Calu3 (cell line): Measurements from ENCODE around the gene PRMT5. TPM values are rescaled to one million over a fixed set of nuclear protein-coding genes. Genes with fewer than 3 reads are reported as not detected.

Experiments
- BruUV-seq: library from RNA; stranded (reverse); fragments of 400-500 nt; replicated peaks from 2 replicates; lab custom pipeline; 2021; lab: Mats Ljungman, UMichigan
- CTCF ChIA-PET: fragments of 300-600 bp; sonication (Branson Sonifier 250); formaldehyde crosslinking; loops from one replicate; lab custom pipeline; 2022; ENCODE audit warnings: antibody characterized with exemption; lab: Charles Lee
- DNase-seq: peaks from one replicate; pipeline ENCODE4 v3.0.0; 2022
- H3K27ac Mint-ChIP-seq: one replicate; pipeline ENCODE4 v1.8.0; 2022; ENCODE audit warnings: mixed read lengths; ENCODE audit not compliant: unreplicated experiment
- H3K27me3 Mint-ChIP-seq: one replicate; pipeline ENCODE4 v1.8.0; 2022; ENCODE audit warnings: mixed read lengths; ENCODE audit not compliant: unreplicated experiment
- H3K36me3 Mint-ChIP-seq: one replicate; pipeline ENCODE4 v1.8.0; 2022; ENCODE audit warnings: mild to moderate bottlenecking, moderate library complexity, mixed read lengths; ENCODE audit not compliant: insufficient read depth, unreplicated experiment
- H3K4me1 Mint-ChIP-seq: one replicate; pipeline ENCODE4 v1.8.0; 2022; ENCODE audit warnings: mild to moderate bottlenecking, low read depth, mixed read lengths; ENCODE audit not compliant: unreplicated experiment
- H3K4me3 Mint-ChIP-seq: one replicate; pipeline ENCODE4 v1.8.0; 2022; ENCODE audit warnings: mild to moderate bottlenecking, low read depth, moderate library complexity, mixed read lengths; ENCODE audit not compliant: unreplicated experiment
- H3K9me3 Mint-ChIP-seq: one replicate; pipeline ENCODE4 v1.8.0; 2022; ENCODE audit warnings: low read depth, mixed read lengths; ENCODE audit not compliant: unreplicated experiment
- CTCF ChIP-seq: fragments of 200-600 bp; IDR thresholded peaks from one replicate; pipeline ENCODE4 v1.8.0; 2022; ENCODE audit warnings: antibody characterized with exemption; ENCODE audit not compliant: unreplicated experiment
- intact Hi-C: fragments of 100-400 bp; cut with micrococcal nuclease; formaldehyde crosslinking; loops from one replicate; pipeline ENCODE4 v1.10.0; 2022; ENCODE audit not compliant: unreplicated experiment
- total RNA-seq: library from RNA; stranded (reverse); gene quantifications from 2 replicates; pipeline ENCODE4 v1.2.3, GENCODE V29; 2022

PRMT5 gene
- total RNA-seq, 1 experiment from 2014 or later = 101 TPM

- Mint-ChIP-seq H3K9me3 (no peaks in the 10 kb centered on the region), H3K27ac (no peak overlapping the region), H3K4me1 (peaks cover 10% of the 10 kb centered on the region), H3K4me3 (no peak overlapping the region), H3K36me3 (no peaks in the 10 kb centered on the region), H3K27me3 (no peaks in the 10 kb centered on the region)
- CTCF ChIA-PET = no interaction called here
- no peak for DNase-seq
- no TSS peak for BruUV-seq
- intact Hi-C loops = no loop called here
- no peak for TF ChIP-seq CTCF
Observed at GRCh38 chr14:22893706-22894105, 35.5 kb downstream of the PRMT5 start.

- no peak overlapping the region for H3K4me3 Mint-ChIP-seq
- CTCF ChIA-PET = interaction anchor here (0.6 kb wide), 1 partner anchor 19 kb away, joined by 3 read pairs; no protein-coding TSS in a partner anchor
- H3K27ac Mint-ChIP-seq = no peak overlapping the region
- H3K36me3 Mint-ChIP-seq = peaks cover 2% of the 10 kb centered on the region
- H3K4me1 Mint-ChIP-seq = peaks cover 10% of the 10 kb centered on the region
- TF ChIP-seq CTCF = no peak
- intact Hi-C loops = no loop called here
- H3K9me3 Mint-ChIP-seq = no peaks in the 10 kb centered on the region
- no peaks in the 10 kb centered on the region for H3K27me3 Mint-ChIP-seq
- BruUV-seq = no TSS peak
- DNase-seq = no peak
Observed at GRCh38 chr14:22892488-22892887, 36.7 kb downstream of the PRMT5 start.

GRCh38 chr14:22890416-22890815, 38.8 kb downstream of the PRMT5 start:
- intact Hi-C loops = no loop called here
- Mint-ChIP-seq H3K36me3 (peaks cover 16% of the 10 kb centered on the region), H3K9me3 (no peaks in the 10 kb centered on the region), H3K27me3 (no peaks in the 10 kb centered on the region), H3K27ac (no peak overlapping the region), H3K4me3 (no peak overlapping the region), H3K4me1 (peaks cover 10% of the 10 kb centered on the region)
- no TSS peak for BruUV-seq
- DNase-seq = no peak
- CTCF ChIA-PET = no interaction called here
- TF ChIP-seq CTCF = no peak

GRCh38 chr14:22888662-22889061, 40.5 kb downstream of the PRMT5 start:
- no peak for TF ChIP-seq CTCF
- no peak for DNase-seq
- peaks cover 17% of the 10 kb centered on the region for H3K4me1 Mint-ChIP-seq
- peak overlapping the region; percentile 84 for H3K4me3 Mint-ChIP-seq
- no peaks in the 10 kb centered on the region for H3K27me3 Mint-ChIP-seq
- no peaks in the 10 kb centered on the region for H3K9me3 Mint-ChIP-seq
- no peak overlapping the region for H3K27ac Mint-ChIP-seq
- CTCF ChIA-PET = interaction anchor here (0.7 to 1.2 kb wide), 5 partner anchors 18 to 328 kb away, joined by 3 to 6 read pairs (median 4); no protein-coding TSS in a partner anchor
- peaks cover 21% of the 10 kb centered on the region for H3K36me3 Mint-ChIP-seq
- intact Hi-C loops = no loop called here
- BruUV-seq = no TSS peak
